GM20000 (cell line): ENCODE data around the gene FIGNL1.
A peak's percentile ranks its signal among the peaks of the same experiment; 100 is the strongest.

ENCODE experiments used
- DNase-seq: peaks from one replicate; pipeline ENCODE4 v3.0.0; 2012; ENCODE audit warnings: low spot score
- CTCF ChIP-seq: IDR thresholded peaks from 2 replicates; pipeline ENCODE4 v1.5.1; 2012; ENCODE audit warnings: mild to moderate bottlenecking, control low read depth; ENCODE audit errors: extremely low read depth, missing control alignments

FIGNL1 gene

DNA sequence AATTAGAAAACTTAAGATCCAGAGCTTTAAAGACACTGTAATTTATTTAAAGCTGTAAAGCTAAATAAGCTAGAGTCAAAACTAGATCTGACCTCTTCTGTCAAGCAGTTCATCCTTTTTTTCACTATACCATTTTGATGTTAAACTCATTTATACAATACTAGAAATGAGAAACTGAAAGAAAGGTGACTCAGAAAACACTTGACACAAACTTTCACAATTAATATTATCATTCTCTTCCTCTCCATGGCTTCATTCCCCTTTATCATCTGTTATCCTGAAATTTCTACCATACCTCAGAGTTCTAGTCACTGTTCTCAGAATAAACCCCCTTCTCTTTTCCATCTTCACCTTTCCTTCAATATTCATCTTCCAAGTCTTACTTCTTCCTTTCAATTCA, 1.3 kb downstream of the FIGNL1 start:
- TF ChIP-seq CTCF = no peak
- peak; percentile 55 for DNase-seq

DNA sequence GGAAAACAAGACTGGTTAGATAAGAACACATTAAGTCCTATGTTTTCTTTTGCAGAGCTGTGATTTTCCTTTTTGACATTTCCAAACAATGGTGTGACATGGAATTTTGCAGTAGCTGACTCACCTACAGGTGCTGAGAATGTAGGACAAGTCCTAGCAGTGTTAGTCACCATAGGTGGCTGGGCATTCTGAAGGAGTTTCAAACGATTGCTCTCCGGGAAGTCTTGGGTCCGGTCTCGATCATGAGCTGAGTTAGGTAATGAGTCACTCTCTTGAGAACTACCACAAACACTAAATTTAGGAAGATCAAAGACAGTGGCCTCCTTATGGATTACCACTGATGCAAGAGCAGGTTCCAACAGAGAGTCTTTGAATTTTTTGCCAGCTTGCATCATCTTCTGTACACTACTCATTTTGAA, 3.6 kb downstream of the FIGNL1 start:
- DNase-seq = no peak
- no peak for TF ChIP-seq CTCF

DNA sequence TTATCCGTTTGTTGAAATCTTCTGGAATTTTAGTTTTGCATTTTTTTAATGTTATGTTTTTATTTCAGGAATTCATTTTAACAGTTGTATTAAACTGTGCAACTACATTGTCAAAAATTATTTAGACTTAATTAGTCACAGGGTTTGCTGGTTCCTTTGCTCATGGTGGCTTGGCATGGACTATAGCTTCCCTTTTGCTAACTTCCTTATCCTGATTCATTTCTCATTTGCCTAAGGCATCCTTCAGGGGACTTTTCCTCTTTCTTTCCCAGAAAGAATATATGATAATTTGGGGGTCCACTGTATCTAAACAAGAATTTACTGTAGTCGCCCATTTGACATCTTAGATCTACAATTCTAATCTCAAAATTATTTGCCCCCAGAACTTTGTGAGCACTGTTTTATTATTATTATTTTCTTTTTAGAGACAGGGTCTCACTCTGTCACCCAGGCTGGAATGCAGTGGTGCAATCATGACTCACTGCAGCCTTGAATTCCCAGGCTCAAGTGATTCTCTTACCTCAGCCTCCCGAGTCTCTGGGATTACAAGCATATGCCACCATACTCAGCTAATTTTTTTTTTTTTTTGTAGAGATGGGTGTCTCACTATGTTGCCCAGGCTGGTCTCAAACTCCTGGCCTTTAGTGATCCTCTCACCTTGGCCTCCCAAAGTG, 13.9 kb downstream of the FIGNL1 start:
- TF ChIP-seq CTCF = no peak
- DNase-seq = no peak

GRCh38 chr7:50431722-50432305, 18.3 kb downstream of the FIGNL1 start:
- TF ChIP-seq CTCF = no peak
- DNase-seq = no peak

DNA sequence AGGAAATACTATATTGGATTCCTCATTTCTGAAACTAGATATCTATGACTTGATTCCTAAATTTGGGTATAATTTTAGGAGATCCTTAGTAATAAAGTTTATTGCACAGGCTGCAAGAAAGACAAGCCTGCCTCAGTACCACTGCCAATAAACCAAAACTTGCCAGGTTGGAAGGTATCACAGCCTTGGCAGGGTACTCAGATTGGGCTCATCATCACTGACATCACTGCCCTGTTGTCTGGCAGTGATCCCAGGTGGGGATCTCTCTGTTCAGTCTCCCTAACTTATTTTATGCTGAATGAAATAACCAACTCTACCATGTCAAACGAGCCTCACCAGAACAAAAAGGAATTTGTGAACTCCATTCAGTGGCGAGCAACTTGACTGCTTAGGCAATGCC, 18.8 kb downstream of the FIGNL1 start:
- TF ChIP-seq CTCF = no peak
- DNase-seq = no peak

DNA sequence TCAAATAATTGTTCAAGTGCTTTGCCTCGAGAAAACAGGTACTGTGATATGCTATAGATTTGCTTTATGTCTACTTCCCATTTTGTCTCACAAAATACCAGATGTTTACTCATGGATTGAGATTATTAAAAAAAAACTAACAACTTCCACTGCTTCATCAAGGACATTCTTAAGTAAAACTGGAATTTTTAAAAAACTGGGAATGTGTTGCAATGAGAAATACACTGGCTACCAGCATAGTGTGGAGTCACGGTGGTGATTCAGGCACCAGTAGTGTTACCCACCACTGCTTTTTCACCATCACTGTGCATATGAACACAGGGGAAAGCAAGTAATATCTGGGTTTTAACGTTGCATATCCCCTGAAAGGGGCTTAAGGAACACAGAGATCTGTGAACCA, 21.2 kb downstream of the FIGNL1 start:
- TF ChIP-seq CTCF = no peak
- no peak for DNase-seq

GRCh38 chr7:50427518-50427917, 22.6 kb downstream of the FIGNL1 start:
- DNase-seq = no peak
- no peak for TF ChIP-seq CTCF
